GM12878 (cell line): Measurements from ENCODE around the gene NADSYN1. TPM values are rescaled to one million over a fixed set of nuclear protein-coding genes. Genes with fewer than 3 reads are reported as not detected.

Source experiments
- ATAC-seq: fragments of 200-7000 bp; cut with Tn5 transposase; 3 replicates; pipeline ENCODE4 v1.9.1; 2020; ENCODE audit warnings: mild to moderate bottlenecking, moderate library complexity
- BruUV-seq: library from RNA; stranded (reverse); fragments of 400-500 nt; replicated peaks from 2 replicates; lab custom pipeline; 2021; lab: Mats Ljungman, UMichigan
- CTCF ChIA-PET: fragments of 300-600 bp; sonication (Branson Sonifier 250); formaldehyde crosslinking; extraction: SDS; loops from one replicate; lab custom pipeline; 2021; ENCODE audit warnings: inconsistent platforms; lab: Yijun Ruan, JAX
- POLR2A ChIA-PET: fragments of 350-600 bp; formaldehyde crosslinking; extraction: SDS; loops from one replicate; lab custom pipeline; 2021; ENCODE audit warnings: inconsistent platforms; lab: Charles Lee
- RAD21 ChIA-PET: fragments of 300-600 bp; sonication (Branson Sonifier 250); formaldehyde crosslinking; loops from one replicate; lab custom pipeline; 2023; ENCODE audit warnings: antibody characterized with exemption; ENCODE audit not compliant: unreplicated experiment; lab: Charles Lee
- SMC1A ChIA-PET: fragments of 300-600 bp; sonication (Branson Sonifier 250); formaldehyde crosslinking; loops from one replicate; lab custom pipeline; 2023; ENCODE audit not compliant: unreplicated experiment, uncharacterized antibody; lab: Charles Lee
- DNase-seq: peaks from one replicate; pipeline ENCODE4 v3.0.0-alpha.2; 2011; ENCODE audit warnings: low read depth, low spot score
- FAIRE-seq: peaks from 3 replicates; lab custom pipeline; 2011; peaks lifted over from hg19 to GRCh38; lab: Jason Lieb, UNC
- H2AFZ ChIP-seq: 2 replicates; pipeline ENCODE4 v1.6.0; 2011; ENCODE audit warnings: low read depth, low read length, control low read depth; ENCODE audit not compliant: control insufficient read depth
- H3K27ac ChIP-seq: 2 replicates; pipeline ENCODE4 v1.5.1; 2011; ENCODE audit warnings: control low read depth; ENCODE audit not compliant: control insufficient read depth, insufficient read depth
- H3K27me3 ChIP-seq, 2 experiments: replicated peaks in 1 of 2; 2 replicates each; pipeline versions ENCODE4 v1.6.0 to v1.6.1; 2011; ENCODE audit warnings: low read length in 1 of 2; ENCODE audit not compliant: control insufficient read depth in 2 of 2, insufficient read depth in 2 of 2
- H3K36me3 ChIP-seq, 2 experiments: 2 replicates each; pipeline ENCODE4 v1.5.1; 2011; ENCODE audit warnings: low read length in 1 of 2; ENCODE audit not compliant: control insufficient read depth in 2 of 2, insufficient read depth in 2 of 2
- H3K4me1 ChIP-seq: 2 replicates; pipeline ENCODE4 v1.6.1; 2011; ENCODE audit warnings: mild to moderate bottlenecking, low read length, moderate library complexity, mixed read lengths; ENCODE audit not compliant: control insufficient read depth, insufficient read depth
- H3K4me2 ChIP-seq: 2 replicates; pipeline ENCODE4 v1.6.0; 2011; ENCODE audit warnings: control low read depth; ENCODE audit not compliant: control insufficient read depth, insufficient read depth
- H3K4me3 ChIP-seq: fragments of 200-600 bp; sonication (generic); 2 replicates; pipeline ENCODE4 v1.5.1; 2016
- H3K79me2 ChIP-seq: 2 replicates; pipeline ENCODE4 v1.6.0; 2011; ENCODE audit warnings: low read length; ENCODE audit not compliant: control insufficient read depth, insufficient read depth
- H3K9ac ChIP-seq: 2 replicates; pipeline ENCODE4 v1.8.0; 2011; ENCODE audit warnings: low read length, control low read depth, mixed read lengths; ENCODE audit not compliant: control insufficient read depth, insufficient read depth
- H3K9me3 ChIP-seq: replicated peaks from 3 replicates; pipeline ENCODE4 v1.5.1; 2011; ENCODE audit warnings: mild to moderate bottlenecking, low read length; ENCODE audit not compliant: control insufficient read depth, insufficient read depth
- H4K20me1 ChIP-seq: 2 replicates; pipeline ENCODE4 v1.6.0; 2011; ENCODE audit not compliant: control insufficient read depth, insufficient read depth
- BCLAF1 ChIP-seq: fragments of 450-650 bp; IDR thresholded peaks from 2 replicates; pipeline ENCODE4 v1.6.1; 2017; ENCODE audit warnings: antibody characterized with exemption, mild to moderate bottlenecking, moderate library complexity
- BHLHE40 ChIP-seq, 2 experiments: fragments of 450-650 bp in 1 of 2; IDR thresholded peaks; 2 replicates each; pipeline ENCODE4 v1.6.1; 2011 to 2017; ENCODE audit warnings: low read depth in 2 of 2, borderline replicate concordance in 1 of 2, improper control_type of control experiment in 1 of 2, low read length in 1 of 2, mild to moderate bottlenecking in 1 of 2
- BRCA1 ChIP-seq: IDR thresholded peaks from 2 replicates; pipeline ENCODE4 v1.6.1; 2011; ENCODE audit warnings: low read depth, low read length, improper control_type of control experiment
- ESRRA ChIP-seq: IDR thresholded peaks from 2 replicates; pipeline ENCODE4 v1.6.1; 2012; ENCODE audit warnings: mild to moderate bottlenecking, low read length, improper control_type of control experiment
- HDAC6 ChIP-seq: fragments of 200-600 bp; sonication (generic); IDR thresholded peaks from one replicate; pipeline ENCODE4 v1.8.0; 2017; ENCODE audit warnings: antibody characterized with exemption; ENCODE audit not compliant: unreplicated experiment
- IKZF1 ChIP-seq: fragments of 450-650 bp; conservative IDR thresholded peaks from 2 replicates; pipeline ENCODE4 v1.6.1; 2017; ENCODE audit warnings: antibody characterized with exemption, mild to moderate bottlenecking
- NKRF ChIP-seq: fragments of 450-650 bp; conservative IDR thresholded peaks from 2 replicates; pipeline ENCODE4 v1.6.1; 2017; ENCODE audit warnings: mild to moderate bottlenecking, moderate library complexity
- NR2C1 ChIP-seq: fragments of 450-650 bp; IDR thresholded peaks from 2 replicates; pipeline ENCODE4 v1.6.1; 2017; ENCODE audit warnings: antibody characterized with exemption, mild to moderate bottlenecking, moderate library complexity
- ZBTB4 ChIP-seq: fragments of 450-650 bp; formaldehyde crosslinking; IDR thresholded peaks from 2 replicates; pipeline ENCODE4 v1.4.0; 2022; ENCODE audit warnings: mild to moderate bottlenecking, moderate library complexity
- ZNF274 ChIP-seq: IDR thresholded peaks from one replicate; pipeline ENCODE4 v1.8.0; 2011; ENCODE audit not compliant: insufficient read length, insufficient read depth
- WGBS: methylation state at CpG from one replicate; pipeline ENCODE4 v1.1.6; 2016; ENCODE audit warnings: low lambda C conversion rate; ENCODE audit not compliant: insufficient replicate concordance, insufficient coverage; ENCODE audit errors: missing lambda C conversion rate; 5-methylcytosine and 5-hydroxymethylcytosine counted together
- in situ Hi-C: fragments of 300-500 bp; cut with MboI; formaldehyde crosslinking; loops from 9 replicates; pipeline ENCODE4 v1.14.3; 2018; ENCODE audit warnings: mixed read lengths
- intact Hi-C: fragments of 100-400 bp; cut with micrococcal nuclease; formaldehyde crosslinking; loops from one replicate; pipeline ENCODE4 v1.14.2; 2022; ENCODE audit not compliant: unreplicated experiment
- polyA plus RNA-seq, 11 experiments: library from polyadenylated mRNA; depleted of rRNA in 4 of 11; unstranded in 6 of 11; stranded (reverse) in 5 of 11; fragments of >200 nt; fragmentation: Nextera tagmentation in 4 of 11; fragmentation: Illumina TruSeq in 1 of 11; extraction: Ambion mirVana in 4 of 11; extraction: Trizol in 1 of 11; gene quantifications; 1 replicate in 1 of 11; 2 replicates in 10 of 11; pipeline versions ENCODE4 v1.2.1 to v1.2.3, GENCODE V29; 2011 to 2016; ENCODE audit warnings: inconsistent platforms in 2 of 11, missing spikeins in 2 of 11, low read depth in 1 of 11
- total RNA-seq, 4 experiments: library from RNA; depleted of rRNA in 3 of 4; stranded (reverse); fragments of >200 nt in 3 of 4; fragmentation: Illumina TruSeq in 1 of 4; extraction: Trizol in 1 of 4; gene quantifications; 2 replicates each; pipeline versions ENCODE4 v1.2.1 to v1.2.3, GENCODE V29; 2013 to 2021
- TF ChIP-seq, protein P1 (sequence below): IDR thresholded peaks from 2 replicates; pipeline ENCODE4 v1.6.1; 2011; ENCODE audit warnings: borderline replicate concordance, low read depth, mild to moderate bottlenecking, moderate library complexity, low read length; ENCODE audit not compliant: insufficient read depth, poor library complexity, severe bottlenecking

The NADSYN1 gene
- total and polyA plus RNA-seq, 10 of the 15 experiments (the other 5 are each of a cell fraction or from before 2014, with no cell fraction given): 12.2 to 90.2 (median 69.5) TPM

DNA sequence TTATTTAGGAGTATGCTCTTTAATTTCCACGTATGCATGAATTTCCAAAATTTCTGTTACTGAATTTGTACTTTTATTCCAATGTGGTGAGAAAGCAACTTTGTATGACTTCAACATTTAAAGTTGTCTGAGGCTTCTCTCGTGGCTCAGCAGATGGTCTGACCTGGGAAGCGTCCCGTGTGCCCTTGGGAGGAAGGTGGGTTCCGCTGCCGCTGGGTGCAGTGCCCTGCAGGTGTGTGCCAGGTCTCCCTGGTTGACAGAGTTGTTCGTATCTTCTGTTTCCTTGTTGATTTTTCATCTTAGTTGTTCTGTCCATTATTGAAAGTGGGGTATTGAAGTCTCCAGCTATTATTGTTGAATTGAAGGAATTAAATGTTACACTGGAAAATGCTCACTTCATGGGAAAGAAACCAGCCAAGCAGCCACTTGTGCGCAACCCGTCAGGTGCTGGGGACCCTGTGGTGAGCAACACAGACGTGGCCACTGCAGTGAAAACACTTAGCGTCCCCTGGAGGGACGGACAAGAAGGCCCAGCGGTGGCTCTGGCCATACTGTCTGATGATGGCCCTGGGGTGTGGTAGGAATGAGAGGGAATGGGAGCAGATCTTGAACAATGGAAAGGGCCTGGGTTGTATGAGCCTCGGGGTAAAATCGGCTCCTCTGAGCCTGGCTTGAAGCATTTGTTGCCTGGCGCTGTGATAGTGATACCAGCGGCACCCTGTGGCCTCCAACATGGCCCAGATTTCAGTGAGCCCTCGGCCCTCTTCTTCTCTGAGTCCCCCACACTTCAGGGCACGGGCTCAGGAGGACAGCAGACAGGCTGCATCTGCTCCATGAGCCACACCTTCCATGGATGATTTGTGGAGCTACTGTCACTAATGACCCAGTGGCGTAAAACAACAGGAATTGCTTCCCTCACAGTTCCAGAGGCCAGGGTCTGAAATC is 42.6 kb downstream of the NADSYN1 start (continued):
- no peak for TF ChIP-seq ZBTB4 (CRISPR knock-in tag)
- no peak for TF ChIP-seq ESRRA
- TF ChIP-seq NR2C1: no peak
- no peak for TF ChIP-seq BCLAF1

DNA sequence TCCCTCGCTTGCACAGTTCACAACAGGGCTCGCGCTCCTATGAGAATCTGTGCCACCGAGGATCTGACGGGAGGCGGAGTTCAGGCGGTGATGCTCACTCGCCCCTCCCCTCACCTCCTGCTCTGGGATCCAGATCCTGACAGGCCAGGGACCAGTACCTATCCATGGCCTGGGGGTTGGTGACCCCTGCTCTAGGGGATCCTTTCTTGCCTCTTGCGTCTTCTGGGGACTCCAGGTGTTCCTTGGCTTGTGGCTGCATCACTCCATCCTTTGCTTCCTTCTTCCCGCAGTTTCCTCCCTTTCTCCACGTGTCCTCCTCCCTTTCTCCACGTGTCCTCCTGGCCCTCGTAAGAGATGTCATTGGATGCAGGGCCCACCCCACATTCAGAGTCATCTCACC is 43.4 kb downstream of the NADSYN1 start:
- 97% methylated on average over 13 of the region's 13 CpGs for WGBS
- Histone ChIP-seq H3K27me3 (no peaks in the 10 kb centered on the region), H2AFZ (no peak overlapping the region), H3K4me3 (no peak overlapping the region), H3K4me1 (no peaks in the 10 kb centered on the region), H3K36me3 (peaks cover 23 to 26% of the 10 kb centered on the region in 2 experiments), H3K4me2 (no peak overlapping the region), H3K9ac (no peak overlapping the region), H3K9me3 (no peaks in the 10 kb centered on the region; the same call in 2 of the 3 replicates), H3K27ac (no peak overlapping the region), H3K79me2 (no peaks in the 10 kb centered on the region), H4K20me1 (no peaks in the 10 kb centered on the region; the same call in 1 of the 2 replicates)
- ChIA-PET CTCF (no interaction called here), RAD21 (no interaction called here), SMC1A (no interaction called here), POLR2A (no interaction called here)
- in situ Hi-C loops: no loop called here
- no TSS peak for BruUV-seq
- ATAC-seq: no peak
- intact Hi-C loops: no loop called here
- no peak for FAIRE-seq
- TF ChIP-seq NKRF (no peak), HDAC6 (no peak), BRCA1 (no peak), BHLHE40 (IDR thresholded peaks at IDR 0.05; ENCODE audit: borderline replicate concordance in 1 of 2, low read depth in 2 of 2, low read length in 1 of 2) (no peak), IKZF1 (no peak), ZNF274 (no peak)
- TF ChIP-seq, protein P1, sequence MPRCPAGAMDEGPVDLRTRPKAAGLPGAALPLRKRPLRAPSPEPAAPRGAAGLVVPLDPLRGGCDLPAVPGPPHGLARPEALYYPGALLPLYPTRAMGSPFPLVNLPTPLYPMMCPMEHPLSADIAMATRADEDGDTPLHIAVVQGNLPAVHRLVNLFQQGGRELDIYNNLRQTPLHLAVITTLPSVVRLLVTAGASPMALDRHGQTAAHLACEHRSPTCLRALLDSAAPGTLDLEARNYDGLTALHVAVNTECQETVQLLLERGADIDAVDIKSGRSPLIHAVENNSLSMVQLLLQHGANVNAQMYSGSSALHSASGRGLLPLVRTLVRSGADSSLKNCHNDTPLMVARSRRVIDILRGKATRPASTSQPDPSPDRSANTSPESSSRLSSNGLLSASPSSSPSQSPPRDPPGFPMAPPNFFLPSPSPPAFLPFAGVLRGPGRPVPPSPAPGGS: no peak
- DNase-seq: no peak
